Hematopoietic multipotent progenitor cell treated with erythropoietin and hydrocortisone succinate and interleukin-3 and kit ligand, for 17 days (in vitro differentiated cells): ENCODE measurements around the gene CEP76.

ENCODE experiments used
- DNase-seq: peaks from one replicate; pipeline ENCODE4 v3.0.0-alpha.2; 2015; ENCODE audit warnings: low spot score

The CEP76 gene

GRCh38 chr18:12703664-12704063, 1.1 kb upstream of the CEP76 start:
- peak; percentile 35 for DNase-seq

- DNase-seq, result no peak
Measured at GRCh38 chr18:12703096-12703567, 609 bp upstream of the CEP76 start.

- peak; percentile 19 for DNase-seq
Measured at GRCh38 chr18:12701161-12701560, 1.4 kb downstream of the CEP76 start.

DNA sequence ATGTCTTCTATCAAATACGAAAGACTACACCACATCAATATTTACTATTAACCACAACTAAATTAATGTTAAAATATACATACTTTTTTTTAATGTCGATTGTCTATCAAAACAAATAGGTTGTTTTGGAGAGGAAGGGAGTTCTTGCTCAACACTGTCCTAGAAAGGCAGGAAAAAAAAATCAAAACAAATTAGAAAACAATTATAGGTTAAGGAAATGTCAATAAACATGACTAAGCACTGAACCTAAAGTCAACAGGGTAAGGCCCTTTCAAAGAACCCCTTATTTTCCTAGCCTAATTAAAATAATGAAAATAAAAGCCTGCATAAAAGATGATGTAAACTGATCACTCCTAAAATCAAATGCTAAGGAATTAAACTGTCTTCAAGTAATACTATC, 2.8 kb downstream of the CEP76 start:
- DNase-seq, result peak; percentile 38

GRCh38 chr18:12694032-12694431, 8.5 kb downstream of the CEP76 start:
- DNase-seq, result no peak

DNA sequence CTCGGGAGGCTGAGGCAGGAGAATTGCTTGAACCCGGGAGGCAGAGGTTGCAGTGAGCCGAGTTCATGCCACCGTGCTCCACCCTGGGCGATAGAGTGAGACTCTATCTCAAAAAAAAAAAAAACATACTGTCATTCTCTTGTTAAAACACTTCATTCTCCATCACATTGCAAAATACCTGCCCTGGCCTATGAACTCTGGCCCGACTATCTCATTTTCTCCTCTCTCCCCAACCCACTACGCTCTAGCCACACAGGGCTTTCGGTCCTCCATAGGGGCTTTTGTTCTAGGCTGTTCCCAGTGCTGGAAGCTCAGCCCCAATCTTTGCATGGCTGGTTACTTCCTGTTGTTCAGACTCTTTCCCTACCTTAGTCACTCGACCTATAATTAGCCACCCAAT, 10.3 kb downstream of the CEP76 start:
- DNase-seq, result no peak

GRCh38 chr18:12689256-12689850, 13.2 kb downstream of the CEP76 start:
- no peak for DNase-seq

DNA sequence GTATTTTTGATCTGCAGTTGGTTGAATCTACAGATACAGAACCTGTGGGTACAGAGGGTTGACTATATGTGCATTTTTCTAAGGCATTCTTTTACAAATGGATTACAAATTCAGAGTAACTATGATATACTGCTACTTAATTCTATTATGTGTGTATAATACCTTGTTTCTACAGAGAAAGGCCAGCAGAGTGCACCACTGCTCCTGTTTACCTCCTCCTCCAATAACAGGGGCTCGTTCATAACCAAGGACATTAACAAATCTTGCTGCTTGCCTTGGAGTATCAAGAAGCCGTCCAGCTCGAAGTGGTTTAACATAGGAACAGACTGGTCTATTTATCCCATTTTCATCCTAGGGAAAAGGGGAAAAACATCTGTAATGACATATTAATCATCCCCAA, 16.4 kb downstream of the CEP76 start:
- no peak for DNase-seq

DNA sequence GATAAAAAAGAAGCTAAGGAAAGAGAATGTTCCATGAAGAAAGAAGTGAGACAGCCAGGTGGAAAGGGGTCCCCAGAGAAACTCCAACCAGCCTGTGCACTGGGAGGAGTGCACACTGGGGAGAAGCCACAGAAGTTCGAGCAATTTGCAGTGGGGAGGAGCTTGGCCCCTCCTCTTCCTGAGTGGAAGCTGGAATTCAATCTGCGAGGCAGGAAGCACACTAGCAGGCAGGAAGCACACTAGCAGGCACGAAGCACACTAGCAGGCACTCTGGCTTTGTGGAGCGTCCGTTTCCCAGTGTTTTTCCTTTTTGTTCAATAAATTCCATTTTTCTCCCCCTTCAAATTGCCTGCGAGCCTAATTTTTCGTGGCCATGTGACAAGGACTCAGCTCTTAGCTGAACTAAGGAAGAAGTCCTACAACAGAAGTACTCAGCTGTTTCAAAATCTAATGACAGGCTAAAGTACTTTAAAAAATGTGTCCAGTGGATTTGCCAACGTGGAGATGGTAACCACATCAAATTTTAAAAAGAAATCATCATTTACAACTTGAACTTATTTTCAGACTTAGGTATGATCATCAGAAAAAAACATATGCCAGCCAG, 23.2 kb downstream of the CEP76 start:
- DNase-seq, result no peak

DNA sequence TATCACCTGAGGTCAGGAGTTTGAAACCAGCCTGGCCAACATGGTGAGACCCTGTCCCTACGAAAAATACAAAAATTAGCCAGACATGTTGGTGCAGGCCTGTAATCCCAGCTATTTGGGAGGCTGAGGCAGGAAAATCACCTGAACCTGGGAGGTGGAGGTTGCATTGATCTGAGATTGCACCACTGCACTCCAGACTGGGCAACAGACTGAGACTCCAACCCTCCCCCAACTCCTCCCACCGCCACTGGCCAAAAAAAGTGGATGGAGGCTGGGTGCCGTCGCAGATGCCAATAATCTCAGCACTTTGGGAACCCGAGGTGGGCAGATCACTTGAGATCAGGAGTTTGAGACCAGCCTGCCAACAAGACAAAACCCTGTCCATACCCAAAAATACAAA, 34.5 kb downstream of the CEP76 start:
- DNase-seq, result no peak

DNA sequence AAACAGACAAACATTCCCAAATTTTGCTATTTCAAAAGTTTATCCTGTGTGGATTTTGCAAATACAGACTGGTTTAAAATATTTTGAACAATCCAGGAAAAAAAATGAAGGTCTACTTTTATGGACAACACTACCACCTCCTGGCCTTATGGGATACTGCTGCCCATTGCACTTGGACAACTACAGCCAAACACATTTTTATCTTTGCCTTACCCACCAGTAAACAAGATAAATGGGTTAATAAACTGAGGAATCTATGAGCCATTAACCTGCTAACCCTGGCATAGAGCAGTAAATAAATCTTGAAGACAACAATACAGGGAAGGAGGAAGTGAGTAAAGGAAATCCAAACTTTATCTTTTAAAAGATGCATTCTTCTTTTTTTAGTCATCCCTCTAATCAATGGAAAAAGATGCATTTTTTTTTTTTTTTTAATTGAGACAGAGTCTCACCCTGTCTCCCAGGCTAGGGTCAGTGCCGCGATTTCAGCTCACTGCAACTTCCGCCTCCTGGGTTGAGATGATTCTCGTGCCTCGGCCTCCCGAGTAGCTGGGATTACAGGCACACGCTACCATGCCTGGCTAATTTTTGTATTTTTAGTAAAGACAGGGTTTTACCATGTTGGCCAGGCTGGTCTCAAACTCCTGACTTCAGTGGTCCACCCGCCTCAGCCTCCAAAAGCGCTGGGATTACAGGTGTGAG, 42.5 kb downstream of the CEP76 start:
- peak; percentile 60 for DNase-seq

- no peak for DNase-seq
Measured at GRCh38 chr18:12658426-12659138, 43.9 kb downstream of the CEP76 start.

DNA sequence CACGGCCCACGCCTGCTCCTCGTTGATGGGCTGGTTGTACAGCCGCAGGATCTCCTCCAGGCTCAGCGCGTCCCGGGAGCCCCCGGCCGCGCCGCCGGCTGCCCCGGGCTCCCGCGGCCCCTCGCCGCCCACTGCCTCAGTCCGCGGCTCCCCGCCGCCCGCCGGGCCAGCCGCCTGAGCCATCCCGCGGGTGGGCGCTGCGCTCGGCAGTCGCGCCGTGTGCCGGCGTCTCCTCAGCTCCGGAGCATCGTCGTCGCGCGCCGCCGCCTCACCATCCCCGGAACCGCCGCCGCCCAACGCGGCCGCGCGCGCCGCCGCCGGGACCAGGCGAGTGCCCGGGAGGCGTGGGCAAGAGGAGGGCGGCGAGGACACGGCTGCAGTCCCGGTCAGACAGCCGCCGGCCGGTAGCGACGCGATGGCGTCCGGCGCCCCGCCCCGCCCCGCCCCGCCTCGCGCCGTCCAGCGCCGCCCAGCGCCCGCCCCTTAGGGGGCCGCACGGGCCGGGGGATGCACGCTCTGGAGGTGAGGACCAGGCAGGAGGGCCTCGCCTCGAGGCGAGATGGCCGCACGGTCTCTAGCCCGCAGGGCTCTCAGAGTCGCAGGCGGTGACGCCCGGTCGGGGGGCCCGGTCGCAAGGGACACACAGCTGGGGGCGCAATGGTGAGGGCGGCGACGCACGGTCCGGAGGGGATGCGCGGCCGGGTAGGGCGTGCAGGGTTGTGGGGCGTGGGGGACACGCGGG, 44.7 kb downstream of the CEP76 start, which contains the start of gene SPIRE1:
Gene SPIRE1 (minus strand): TSS at position 424 of the 742 bp plus-strand sequence. CDS start 241 bp downstream, at position 183.
- no peak for DNase-seq

GRCh38 chr18:12656938-12657683, 45.4 kb downstream of the CEP76 start:
- DNase-seq, result no peak

DNA sequence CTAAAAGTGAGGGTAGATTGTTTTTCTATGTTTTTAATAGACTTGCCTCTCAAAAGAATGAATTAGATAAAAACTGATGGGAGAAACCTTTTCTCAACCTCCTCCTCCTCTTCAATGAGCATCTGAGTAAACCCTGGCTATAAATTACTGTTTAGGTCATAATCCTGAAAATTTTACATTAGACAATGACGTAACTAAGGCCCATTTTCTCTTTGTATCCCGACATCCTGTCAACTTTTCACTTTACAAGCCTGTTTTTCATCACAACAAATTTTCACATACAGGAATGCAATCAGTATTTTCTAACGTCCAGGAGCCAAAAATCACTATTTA, 46.0 kb downstream of the CEP76 start:
- no peak for DNase-seq

DNA sequence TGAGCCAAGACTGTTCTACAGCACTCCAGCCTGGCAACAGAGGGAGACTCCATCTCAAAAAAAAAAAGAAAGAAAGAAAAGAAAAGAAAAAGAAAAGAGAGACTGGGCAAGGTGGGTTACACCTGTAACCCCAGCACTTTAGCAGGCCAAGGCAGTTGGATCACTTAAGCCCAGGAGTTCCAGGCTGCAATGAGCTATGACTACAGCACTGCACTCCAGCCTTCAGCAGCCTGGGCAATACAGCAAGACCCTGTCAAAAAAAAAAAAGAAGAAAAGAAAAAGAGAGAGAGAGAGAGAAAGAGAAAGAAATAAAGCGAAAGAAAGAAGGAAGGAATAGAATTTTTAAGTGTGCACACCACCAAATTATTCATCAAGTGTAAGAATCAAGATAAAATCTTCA, 47.6 kb downstream of the CEP76 start:
- DNase-seq, result no peak

- no peak for DNase-seq
Measured at GRCh38 chr18:12652861-12653401, 49.6 kb downstream of the CEP76 start.

DNA sequence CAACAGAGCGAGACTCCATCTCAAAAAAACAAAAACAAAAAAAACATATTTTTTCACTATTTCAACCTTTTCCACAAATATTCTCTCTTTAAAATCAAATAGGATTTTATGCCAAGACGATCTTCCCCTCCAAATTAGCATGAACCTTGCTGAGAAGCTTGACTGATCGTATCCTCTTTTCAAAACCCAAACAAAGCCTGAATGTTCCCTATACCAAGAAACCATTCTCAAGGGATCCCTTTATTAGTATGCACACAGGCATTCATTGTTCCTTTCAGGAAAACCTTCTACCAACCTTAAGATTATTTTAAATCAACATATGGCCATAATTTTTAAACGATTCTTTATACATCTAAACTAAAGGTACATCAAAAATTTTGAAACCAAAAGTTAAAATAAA, 50.9 kb downstream of the CEP76 start:
- no peak for DNase-seq

DNA sequence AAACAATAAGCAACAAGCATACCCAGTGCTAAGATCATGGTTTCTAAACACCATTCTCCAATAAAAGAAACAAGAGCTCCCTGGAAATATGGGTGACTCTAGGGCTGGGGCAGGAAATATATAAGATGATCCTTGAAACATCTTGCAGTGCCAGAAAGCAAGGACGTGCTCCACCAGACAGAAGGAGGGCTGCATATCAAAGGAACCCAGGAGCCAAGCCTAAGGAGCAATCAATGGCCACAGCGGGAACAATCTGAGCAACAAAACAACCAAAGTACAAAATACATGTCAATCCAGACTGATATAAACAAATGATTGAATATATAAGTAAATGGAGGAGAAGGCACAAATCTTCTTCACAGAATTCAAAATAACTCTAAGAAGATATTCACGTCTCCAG, 54.8 kb downstream of the CEP76 start:
- DNase-seq, result no peak

DNA sequence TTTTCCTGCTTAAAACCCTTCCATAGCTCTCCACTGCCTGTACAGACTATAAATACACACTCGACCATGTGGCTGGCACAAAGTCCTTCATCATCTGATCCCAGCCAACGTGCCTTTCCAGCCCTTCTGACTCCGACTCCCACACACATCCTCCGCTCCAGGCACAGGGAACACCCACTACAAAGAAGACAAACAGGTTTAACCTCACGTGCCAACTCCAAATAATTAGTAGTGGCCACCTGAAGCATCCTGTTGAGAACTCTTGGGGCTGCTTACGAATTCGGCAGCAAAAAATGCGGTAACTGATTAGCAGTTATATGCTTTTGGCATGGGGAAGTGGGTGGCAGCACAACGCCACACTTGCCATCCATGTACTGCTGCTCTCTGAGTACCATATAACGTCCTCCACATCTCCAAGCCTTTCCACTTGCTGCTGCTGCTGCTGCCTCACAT, 56.7 kb downstream of the CEP76 start:
- no peak for DNase-seq

DNA sequence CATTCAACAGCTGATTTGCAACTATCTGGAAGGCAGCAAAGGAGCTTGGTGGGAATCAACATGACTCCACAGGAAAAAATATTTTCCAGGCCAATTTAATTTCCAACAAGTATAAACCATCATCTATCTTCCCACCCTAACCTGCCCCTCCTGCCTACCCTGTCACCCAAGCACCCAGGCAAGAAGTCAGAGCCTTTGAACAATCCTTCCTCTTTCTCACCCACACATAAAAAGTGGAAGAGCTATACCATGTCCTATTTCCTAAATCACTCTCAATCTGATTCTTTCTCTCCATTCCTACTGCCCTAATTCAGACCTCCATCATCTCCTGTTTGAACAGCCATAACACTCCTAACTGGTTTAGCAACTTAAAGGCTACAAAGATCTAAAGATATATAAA, 57.3 kb downstream of the CEP76 start:
- DNase-seq, result no peak
